Ectodermal cell (in vitro differentiated cells): ENCODE measurements around the gene TXNDC8.

Experiments used
- H3K27ac ChIP-seq: 2 replicates; pipeline ENCODE4 v1.7.0; 2013; ENCODE audit warnings: mild to moderate bottlenecking, low read depth, low read length; ENCODE audit not compliant: insufficient read depth, poor library complexity, severe bottlenecking
- H3K27me3 ChIP-seq: 2 replicates; pipeline ENCODE4 v1.7.0; 2013; ENCODE audit warnings: mild to moderate bottlenecking, low read length; ENCODE audit not compliant: insufficient read depth, control insufficient read depth, poor library complexity, severe bottlenecking
- H3K36me3 ChIP-seq: one replicate; pipeline ENCODE4 v1.7.0; 2013; ENCODE audit warnings: low read length; ENCODE audit not compliant: control insufficient read depth, insufficient read depth
- H3K4me1 ChIP-seq: one replicate; pipeline ENCODE4 v1.7.0; 2013; ENCODE audit warnings: low read length; ENCODE audit not compliant: control insufficient read depth, insufficient read depth
- H3K4me3 ChIP-seq: 2 replicates; pipeline ENCODE4 v1.7.0; 2013; ENCODE audit warnings: low read depth, low read length, control low read depth; ENCODE audit not compliant: insufficient read depth
- H3K9me3 ChIP-seq: 2 replicates; pipeline ENCODE4 v1.7.0; 2013; ENCODE audit warnings: mild to moderate bottlenecking, low read length, moderate library complexity; ENCODE audit not compliant: control insufficient read depth
- WGBS, 2 experiments: methylation state at CpG; one replicate each; pipeline ENCODE4 v1.1.7; 2013; ENCODE audit warnings: missing lambda C conversion rate in 2 of 2; 5-methylcytosine and 5-hydroxymethylcytosine counted together

Gene TXNDC8

DNA sequence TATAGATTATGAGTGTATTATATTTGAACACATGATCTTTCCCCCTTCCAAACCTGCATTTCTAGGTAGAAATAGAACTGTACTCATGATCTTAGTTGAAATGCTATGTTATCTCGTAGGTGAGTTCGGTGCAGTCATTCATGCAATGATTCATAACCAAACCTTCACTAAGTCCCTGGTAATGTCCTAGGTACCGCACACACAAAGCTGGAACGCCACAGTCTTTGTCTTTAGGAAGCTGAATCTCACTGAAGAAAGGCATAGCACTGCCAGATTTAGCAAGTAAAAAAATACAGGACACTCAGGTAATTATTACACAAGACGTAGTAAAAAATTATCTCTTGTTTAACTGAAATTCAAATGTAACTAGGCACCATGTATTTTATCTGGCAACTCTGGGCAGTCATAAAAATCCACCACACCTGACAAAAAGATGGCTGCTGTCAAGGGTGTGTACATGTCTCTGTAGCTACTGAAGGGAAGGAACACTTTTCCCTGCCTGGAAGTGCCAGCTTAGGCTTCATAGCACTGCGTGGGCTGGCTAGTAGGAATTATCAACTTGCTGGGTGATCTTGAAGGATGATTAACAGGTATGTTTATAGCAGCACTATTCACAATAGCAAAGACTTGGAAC is 53.3 kb downstream of the TXNDC8 start:
- Histone ChIP-seq H3K4me3 (no peak overlapping the region), H3K27ac (no peak overlapping the region), H3K9me3 (no peaks in the 10 kb centered on the region), H3K36me3 (no peaks in the 10 kb centered on the region), H3K27me3 (no peaks in the 10 kb centered on the region), H3K4me1 (no peaks in the 10 kb centered on the region)
- 92 to 96% methylated on average over 6 of the region's 6 CpGs for WGBS, 2 experiments

DNA sequence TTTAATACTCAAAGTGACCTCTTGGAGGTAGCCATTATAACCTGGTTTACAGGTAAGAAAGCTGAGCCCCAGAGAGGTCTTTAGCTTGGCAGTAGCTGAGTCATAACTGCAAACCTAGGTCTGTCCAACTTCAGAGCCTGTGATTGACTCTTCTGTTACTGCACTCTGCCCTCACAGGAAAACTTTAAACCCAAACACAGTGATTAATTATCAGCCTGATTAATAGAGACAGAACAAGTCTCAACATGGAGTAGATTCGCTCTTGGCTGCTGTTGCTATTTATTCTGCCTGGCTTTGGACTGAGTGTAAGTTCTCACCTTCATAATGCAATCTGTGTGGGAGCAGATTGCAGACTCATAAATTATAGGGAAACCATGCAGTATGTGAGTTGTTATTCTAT is 53.9 kb downstream of the TXNDC8 start:
- H3K27me3 ChIP-seq: no peaks in the 10 kb centered on the region

GRCh38 chr9:110282739-110283081 is 55.0 kb downstream of the TXNDC8 start:
- WGBS, 2 experiments: 91 to 92% methylated on average over 6 of the region's 6 CpGs
- H3K4me3 ChIP-seq: no peak overlapping the region
- H3K27ac ChIP-seq: no peak overlapping the region

More for the DNA sequence above, 53.9 kb downstream of the TXNDC8 start:
- H3K36me3 ChIP-seq: no peaks in the 10 kb centered on the region
- H3K4me3 ChIP-seq: no peak overlapping the region
- H3K4me1 ChIP-seq: no peaks in the 10 kb centered on the region
- H3K9me3 ChIP-seq: no peaks in the 10 kb centered on the region
- 94 to 100% methylated on average over 1 of the region's 1 CpG for WGBS, 2 experiments
- H3K27ac ChIP-seq: no peak overlapping the region

GRCh38 chr9:110282018-110282738 is 55.5 kb downstream of the TXNDC8 start:
- no peaks in the 10 kb centered on the region for H3K9me3 ChIP-seq
- no peak overlapping the region for H3K27ac ChIP-seq
- H3K4me3 ChIP-seq: no peak overlapping the region
- no peaks in the 10 kb centered on the region for H3K27me3 ChIP-seq
- no peaks in the 10 kb centered on the region for H3K36me3 ChIP-seq
- H3K4me1 ChIP-seq: no peaks in the 10 kb centered on the region
- WGBS, 2 experiments: 85 to 90% methylated on average over 4 of the region's 4 CpGs

More at GRCh38 chr9:110282739-110283081, 55.0 kb downstream of the TXNDC8 start:
- no peaks in the 10 kb centered on the region for H3K4me1 ChIP-seq
- H3K36me3 ChIP-seq: no peaks in the 10 kb centered on the region
- H3K9me3 ChIP-seq: no peaks in the 10 kb centered on the region
- H3K27me3 ChIP-seq: no peaks in the 10 kb centered on the region

- Histone ChIP-seq H3K9me3 (no peaks in the 10 kb centered on the region), H3K27ac (no peak overlapping the region), H3K4me3 (no peak overlapping the region), H3K4me1 (no peaks in the 10 kb centered on the region), H3K36me3 (no peaks in the 10 kb centered on the region), H3K27me3 (no peaks in the 10 kb centered on the region)
- 87 to 92% methylated on average over 3 of the region's 3 CpGs for whole genome bisulfite sequencing, 2 experiments
These were observed 59.5 kb downstream of the TXNDC8 start for GRCh38 chr9:110278080-110278707.

DNA sequence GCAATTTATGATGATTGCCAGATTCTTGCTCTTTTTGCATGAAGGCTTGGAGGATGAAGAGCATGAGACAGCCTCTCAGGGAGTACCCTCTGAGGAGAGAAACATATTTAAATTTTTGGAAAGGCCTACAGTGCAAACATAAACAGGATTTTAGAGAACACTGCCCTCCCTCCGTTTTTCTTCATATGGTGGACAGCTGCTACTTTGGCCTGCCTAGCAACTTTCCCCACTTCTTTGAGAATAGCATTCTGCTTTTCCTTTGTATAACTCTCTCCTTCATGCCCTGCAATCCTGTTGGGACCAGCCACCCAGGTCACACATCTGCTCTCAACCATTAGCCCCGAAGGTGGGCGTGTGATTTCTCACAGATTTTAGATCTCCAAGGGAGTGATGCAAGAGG is 60.9 kb downstream of the TXNDC8 start:
- Histone ChIP-seq H3K4me1 (no peaks in the 10 kb centered on the region), H3K27me3 (no peaks in the 10 kb centered on the region), H3K9me3 (no peaks in the 10 kb centered on the region), H3K4me3 (no peak overlapping the region), H3K27ac (no peak overlapping the region), H3K36me3 (no peaks in the 10 kb centered on the region)
- WGBS, 2 experiments: 93 to 97% methylated on average over 3 of the region's 3 CpGs

- Histone ChIP-seq H3K9me3 (no peaks in the 10 kb centered on the region), H3K27ac (no peak overlapping the region), H3K4me1 (no peaks in the 10 kb centered on the region), H3K4me3 (no peak overlapping the region), H3K36me3 (no peaks in the 10 kb centered on the region), H3K27me3 (no peaks in the 10 kb centered on the region)
- WGBS, 2 experiments: 92 to 96% methylated on average over 2 of the region's 3 CpGs
These were observed 67.3 kb downstream of the TXNDC8 start for GRCh38 chr9:110270211-110270995.

GRCh38 chr9:110266795-110267194 is 70.9 kb downstream of the TXNDC8 start:
- no peaks in the 10 kb centered on the region for H3K9me3 ChIP-seq
- no peaks in the 10 kb centered on the region for H3K27me3 ChIP-seq
- H3K4me3 ChIP-seq: no peak overlapping the region
- 33% methylated on average over 1 of the region's 1 CpG; no CpG with 5 or more reads in 1 of the 2 experiments for WGBS, 2 experiments
- no peak overlapping the region for H3K27ac ChIP-seq
- no peaks in the 10 kb centered on the region for H3K4me1 ChIP-seq
- H3K36me3 ChIP-seq: no peaks in the 10 kb centered on the region

DNA sequence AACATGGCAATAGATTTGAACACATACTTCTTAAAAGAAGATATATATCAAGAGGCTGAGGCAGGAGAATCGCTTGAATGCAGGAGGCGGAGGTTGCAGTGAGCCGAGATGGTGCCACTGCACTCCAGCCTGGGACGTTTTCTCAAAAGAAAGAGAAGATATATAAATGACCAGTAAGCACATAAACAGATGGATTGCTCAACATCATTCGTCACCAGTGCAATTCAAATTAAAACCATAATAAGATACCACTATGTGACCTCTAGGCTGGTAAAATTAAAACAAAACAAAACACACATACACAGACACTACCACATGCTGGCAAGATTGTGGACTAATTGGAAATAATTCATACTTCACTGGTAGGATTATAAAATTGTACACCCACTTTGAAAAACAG is 76.0 kb downstream of the TXNDC8 start:
- Histone ChIP-seq H3K4me3 (no peak overlapping the region), H3K36me3 (no peaks in the 10 kb centered on the region), H3K9me3 (no peaks in the 10 kb centered on the region), H3K27me3 (peaks cover 8% of the 10 kb centered on the region), H3K27ac (no peak overlapping the region), H3K4me1 (peaks cover 7% of the 10 kb centered on the region)
- 91 to 96% methylated on average over 5 of the region's 5 CpGs for WGBS, 2 experiments

GRCh38 chr9:110260911-110261310 is 76.8 kb downstream of the TXNDC8 start:
- no peaks in the 10 kb centered on the region for H3K9me3 ChIP-seq
- peaks cover 8% of the 10 kb centered on the region for H3K27me3 ChIP-seq
- H3K36me3 ChIP-seq: no peaks in the 10 kb centered on the region
- no peak overlapping the region for H3K27ac ChIP-seq
- peaks cover 7% of the 10 kb centered on the region for H3K4me1 ChIP-seq
- H3K4me3 ChIP-seq: no peak overlapping the region
- 58 to 61% methylated on average over 3 to 4 of the region's 4 CpGs for WGBS, 2 experiments
